OCI-LY1 (cell line): ENCODE data around the gene KRTAP2-1.
"Not testable (repeated sequence)": the region's sequence is repeated elsewhere in the genome, so short reads cannot be mapped to it uniquely, and the experiment has no call there.

ENCODE experiments used
- H2AFZ ChIP-seq: fragments of 200-600 bp; sonication (generic), shearing (Covaris generic); 2 replicates; pipeline ENCODE4 v1.6.0; 2014; ENCODE audit warnings: antibody characterized with exemption, mild to moderate bottlenecking, low read length
- H3F3A ChIP-seq: fragments of 200-600 bp; sonication (generic), shearing (Covaris generic); 2 replicates; pipeline ENCODE4 v1.6.0; 2014; ENCODE audit warnings: mild to moderate bottlenecking, antibody characterized with exemption, low read length, moderate library complexity; ENCODE audit not compliant: insufficient read depth
- H3K27ac ChIP-seq: fragments of 200-600 bp; sonication (generic); 2 replicates; pipeline ENCODE4 v1.5.1; 2014; ENCODE audit warnings: low read length, mixed run types, mild to moderate bottlenecking, low read depth; ENCODE audit not compliant: poor library complexity, severe bottlenecking
- H3K27me3 ChIP-seq: fragments of 200-600 bp; sonication (generic); 2 replicates; pipeline ENCODE4 v1.6.0; 2014; ENCODE audit warnings: antibody characterized with exemption, mild to moderate bottlenecking, low read length, moderate library complexity; ENCODE audit not compliant: insufficient read depth
- H3K36me3 ChIP-seq: fragments of 200-600 bp; sonication (generic); 2 replicates; pipeline ENCODE4 v1.6.1; 2014; ENCODE audit warnings: mild to moderate bottlenecking, antibody characterized with exemption, low read length, moderate library complexity, mixed read lengths; ENCODE audit not compliant: insufficient read depth
- H3K4me1 ChIP-seq: fragments of 200-600 bp; sonication (generic); 2 replicates; pipeline ENCODE4 v1.5.1; 2014; ENCODE audit warnings: mild to moderate bottlenecking, low read length, moderate library complexity; ENCODE audit not compliant: insufficient read depth, severe bottlenecking
- H3K4me2 ChIP-seq: fragments of 200-600 bp; sonication (generic), shearing (Covaris generic); 2 replicates; pipeline ENCODE4 v1.6.1; 2014; ENCODE audit warnings: low read length
- H3K4me3 ChIP-seq: fragments of 200-600 bp; sonication (generic); 2 replicates; pipeline ENCODE4 v1.5.1; 2014; ENCODE audit warnings: low read length, low read depth, mild to moderate bottlenecking, mixed read lengths; ENCODE audit not compliant: poor library complexity, severe bottlenecking
- H3K79me2 ChIP-seq: fragments of 200-600 bp; shearing (Covaris generic); 2 replicates; pipeline ENCODE4 v1.6.1; 2016; ENCODE audit warnings: mixed run types, low read length, mixed read lengths; ENCODE audit not compliant: insufficient read depth
- H3K9ac ChIP-seq: fragments of 200-600 bp; sonication (generic), shearing (Covaris generic); 2 replicates; pipeline ENCODE4 v1.6.1; 2014; ENCODE audit warnings: mild to moderate bottlenecking, low read length, mixed read lengths
- H3K9me2 ChIP-seq: fragments of 200-600 bp; sonication (generic), shearing (Covaris generic); 2 replicates; pipeline ENCODE4 v1.6.1; 2014; ENCODE audit warnings: low read depth, mild to moderate bottlenecking, low read length, mixed read lengths
- H3K9me3 ChIP-seq: fragments of 200-600 bp; shearing (Covaris generic); 2 replicates; pipeline ENCODE4 v1.6.1; 2014; ENCODE audit warnings: low read length, mixed read lengths
- H4K20me1 ChIP-seq: fragments of 200-600 bp; sonication (generic), shearing (Covaris generic); 2 replicates; pipeline ENCODE4 v1.6.0; 2016; ENCODE audit warnings: mild to moderate bottlenecking, low read length; ENCODE audit not compliant: insufficient read depth
- CTCF ChIP-seq: fragments of 200-600 bp; sonication (generic), shearing (Covaris generic); IDR thresholded peaks from 2 replicates; pipeline ENCODE4 v1.5.1; 2017; ENCODE audit warnings: mild to moderate bottlenecking, antibody characterized with exemption, low read length, moderate library complexity, mixed read lengths
- EZH2 ChIP-seq: fragments of 200-600 bp; sonication (generic), shearing (Covaris generic); IDR thresholded peaks from 2 replicates; pipeline ENCODE4 v1.8.0; 2017; ENCODE audit warnings: borderline replicate concordance, mixed run types, mild to moderate bottlenecking, antibody characterized with exemption, low read length, moderate library complexity, mixed read lengths

The KRTAP2-1 gene

GRCh38 chr17:41065829-41066624, 18.9 kb upstream of the KRTAP2-1 start, which contains the start of gene KRTAP2-4:
Gene KRTAP2-4, minus strand, starts transcription at chr17:41065879. Its CDS starts 34 bp downstream, at chr17:41065845.
- Histone ChIP-seq H3K4me2 (no peak within 1 kb of the TSS), H2AFZ (no peak within 1 kb of the TSS), H3K4me1 (no peaks in the 10 kb centered on the region), H3F3A (no peaks in the 10 kb centered on the region), H3K9me3 (no peaks in the 10 kb centered on the region), H4K20me1 (no peaks in the 10 kb centered on the region), H3K36me3 (no peaks in the 10 kb centered on the region), H3K27ac (no peak within 1 kb of the TSS), H3K9me2 (no peaks in the 10 kb centered on the region), H3K9ac (no peak within 1 kb of the TSS), H3K4me3 (no peak within 1 kb of the TSS), H3K27me3 (no peaks in the 10 kb centered on the region), H3K79me2 (no peaks in the 10 kb centered on the region)
- no peak for TF ChIP-seq EZH2
- TF ChIP-seq CTCF, result no peak

- not testable (repeated sequence) for H3K4me3 ChIP-seq, H3K9ac ChIP-seq, H3K4me1 ChIP-seq, H3K9me3 ChIP-seq, H3K9me2 ChIP-seq, H3K79me2 ChIP-seq, H3K27me3 ChIP-seq, H4K20me1 ChIP-seq, H2AFZ ChIP-seq, H3K4me2 ChIP-seq, H3K36me3 ChIP-seq, H3K27ac ChIP-seq, H3F3A ChIP-seq
Measured at GRCh38 chr17:41065016-41065689, 18.0 kb upstream of the KRTAP2-1 start.

- Histone ChIP-seq H3K4me1 (no peaks in the 10 kb centered on the region), H4K20me1 (no peaks in the 10 kb centered on the region), H3K36me3 (no peaks in the 10 kb centered on the region), H3K4me3 (no peak overlapping the region), H2AFZ (no peak overlapping the region), H3K27ac (no peak overlapping the region), H3K27me3 (no peaks in the 10 kb centered on the region), H3K9ac (no peak overlapping the region), H3F3A (no peaks in the 10 kb centered on the region), H3K9me3 (no peaks in the 10 kb centered on the region), H3K4me2 (no peak overlapping the region), H3K79me2 (no peaks in the 10 kb centered on the region), H3K9me2 (no peaks in the 10 kb centered on the region)
- no peak for TF ChIP-seq CTCF
- TF ChIP-seq EZH2, result no peak
Measured at GRCh38 chr17:41064301-41064700, 17.2 kb upstream of the KRTAP2-1 start.
